ENCODE measurements around the gene ADARB2. TPM values are rescaled to one million over a fixed set of nuclear protein-coding genes. Genes with fewer than 3 reads are reported as not detected.

The ADARB2 gene
- total and polyA plus RNA-seq, 11 donors = 0.07 to 1.2 (median 0.28) TPM; not detected in 4

DNA sequence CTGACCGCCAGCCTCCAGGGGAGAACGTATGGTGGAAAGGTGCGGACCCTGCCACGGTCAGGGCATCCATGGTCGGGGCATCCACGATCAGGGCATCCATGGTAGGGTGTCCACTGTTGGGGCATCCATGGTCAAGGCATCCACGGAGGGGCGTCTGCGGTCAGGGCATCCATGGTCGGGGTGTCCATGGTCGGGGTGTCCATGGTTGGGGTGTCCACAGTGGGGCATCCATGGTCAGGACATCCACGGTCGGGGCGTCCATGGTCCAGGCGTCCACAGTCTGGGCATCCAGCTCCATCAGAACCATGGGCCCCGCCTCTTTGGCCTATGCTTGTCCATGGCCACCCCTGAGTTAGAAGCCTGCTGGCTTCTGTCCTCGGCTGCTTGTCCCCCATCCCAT lies 148.1 kb downstream of the ADARB2 start:
- ATAC-seq (no peak), DNase-seq (peak in 1 of 5 donors; percentile 14)
- TF ChIP-seq, protein P1, sequence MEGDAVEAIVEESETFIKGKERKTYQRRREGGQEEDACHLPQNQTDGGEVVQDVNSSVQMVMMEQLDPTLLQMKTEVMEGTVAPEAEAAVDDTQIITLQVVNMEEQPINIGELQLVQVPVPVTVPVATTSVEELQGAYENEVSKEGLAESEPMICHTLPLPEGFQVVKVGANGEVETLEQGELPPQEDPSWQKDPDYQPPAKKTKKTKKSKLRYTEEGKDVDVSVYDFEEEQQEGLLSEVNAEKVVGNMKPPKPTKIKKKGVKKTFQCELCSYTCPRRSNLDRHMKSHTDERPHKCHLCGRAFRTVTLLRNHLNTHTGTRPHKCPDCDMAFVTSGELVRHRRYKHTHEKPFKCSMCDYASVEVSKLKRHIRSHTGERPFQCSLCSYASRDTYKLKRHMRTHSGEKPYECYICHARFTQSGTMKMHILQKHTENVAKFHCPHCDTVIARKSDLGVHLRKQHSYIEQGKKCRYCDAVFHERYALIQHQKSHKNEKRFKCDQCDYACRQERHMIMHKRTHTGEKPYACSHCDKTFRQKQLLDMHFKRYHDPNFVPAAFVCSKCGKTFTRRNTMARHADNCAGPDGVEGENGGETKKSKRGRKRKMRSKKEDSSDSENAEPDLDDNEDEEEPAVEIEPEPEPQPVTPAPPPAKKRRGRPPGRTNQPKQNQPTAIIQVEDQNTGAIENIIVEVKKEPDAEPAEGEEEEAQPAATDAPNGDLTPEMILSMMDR (IDR thresholded peaks at IDR 0.05) = no peak
- no peak for TF ChIP-seq POLR2A (IDR thresholded peaks at IDR 0.05)
- intact Hi-C loops (cut with DNase I) = no loop called here
- H3K4me1 ChIP-seq = no peaks in the 10 kb centered on the region
- H3K4me3 ChIP-seq = no peak overlapping the region
- no peaks in the 10 kb centered on the region for H3K36me3 ChIP-seq
- peaks cover 0 to 2% (median 0%) of the 10 kb centered on the region in 9 donors for H3K27me3 ChIP-seq
- WGBS, 4 donors = 92 to 96% (median 93%) methylated on average over 14 to 17 of the region's 17 CpGs
- H3K27ac ChIP-seq = no peak overlapping the region
- peaks cover 0 to 10% (median 0%) of the 10 kb centered on the region in 12 donors for H3K9me3 ChIP-seq

DNA sequence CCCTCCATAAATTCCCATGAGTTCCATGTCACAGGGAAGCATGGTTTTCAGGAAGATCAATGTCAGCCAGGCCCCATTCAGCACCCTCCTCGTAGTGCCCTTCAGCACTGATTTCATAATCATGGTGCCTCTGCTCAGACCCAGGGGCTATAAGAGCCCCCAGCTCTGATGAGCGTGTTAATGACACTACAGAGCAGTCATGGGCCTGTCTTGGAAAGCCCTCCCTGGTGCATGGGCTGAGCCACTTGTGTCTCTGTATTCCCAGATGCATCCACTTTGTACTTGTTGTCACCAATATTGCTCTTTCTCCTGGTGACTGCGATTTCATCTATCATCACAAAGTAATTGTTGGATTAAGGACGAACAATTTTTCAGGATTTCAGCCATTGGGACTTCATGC lies 154.6 kb downstream of the ADARB2 start:
- H3K4me1 ChIP-seq = no peaks in the 10 kb centered on the region
- TF ChIP-seq, protein P1 (IDR thresholded peaks at IDR 0.05) = no peak
- TF ChIP-seq POLR2A (IDR thresholded peaks at IDR 0.05) = no peak
- H3K36me3 ChIP-seq = no peaks in the 10 kb centered on the region
- 56 to 79% (median 71%) methylated on average over 4 of the region's 4 CpGs for WGBS, 4 donors
- H3K9me3 ChIP-seq = peaks cover 0 to 7% (median 0%) of the 10 kb centered on the region in 12 donors
- no peaks in the 10 kb centered on the region for H3K27me3 ChIP-seq
- DNase-seq = peak in 1 of 5 donors; percentile 2
- H3K4me3 ChIP-seq = no peak overlapping the region
- intact Hi-C loops (cut with DNase I) = no loop called here
- H3K27ac ChIP-seq = no peak overlapping the region
- ATAC-seq = no peak

DNA sequence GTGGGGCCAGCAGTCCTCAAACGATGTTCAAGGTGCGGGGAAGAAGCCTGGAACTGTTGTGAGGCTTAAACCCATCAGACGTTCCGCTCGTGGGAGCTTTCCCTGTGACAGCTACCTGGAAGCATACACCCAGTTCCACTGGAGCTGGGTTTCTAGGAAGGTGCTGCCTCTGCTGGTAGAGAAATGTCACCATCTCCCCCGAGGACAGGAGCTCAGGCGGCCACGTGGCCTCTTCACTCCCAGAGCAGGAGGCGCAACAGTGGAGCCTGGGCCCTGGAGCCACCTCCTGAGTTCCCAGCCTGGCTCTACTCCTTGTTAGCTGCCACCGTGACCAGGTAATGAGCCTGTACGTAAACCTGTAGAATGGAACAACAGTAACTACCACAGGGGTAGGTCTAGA lies 156.1 kb downstream of the ADARB2 start:
- intact Hi-C loops (cut with DNase I) = no loop called here
- Histone ChIP-seq H3K36me3 (no peaks in the 10 kb centered on the region), H3K27me3 (no peaks in the 10 kb centered on the region), H3K4me3 (no peak overlapping the region), H3K27ac (no peak overlapping the region), H3K9me3 (peaks cover 0 to 2% (median 0%) of the 10 kb centered on the region in 12 donors), H3K4me1 (no peaks in the 10 kb centered on the region)
- TF ChIP-seq, protein P1 (IDR thresholded peaks at IDR 0.05) = no peak
- TF ChIP-seq POLR2A (IDR thresholded peaks at IDR 0.05) = no peak
- ATAC-seq = no peak
- peak in 1 of 5 donors; percentile 6 for DNase-seq
- 46 to 55% (median 49%) methylated on average over 10 to 11 of the region's 11 CpGs for WGBS, 4 donors

DNA sequence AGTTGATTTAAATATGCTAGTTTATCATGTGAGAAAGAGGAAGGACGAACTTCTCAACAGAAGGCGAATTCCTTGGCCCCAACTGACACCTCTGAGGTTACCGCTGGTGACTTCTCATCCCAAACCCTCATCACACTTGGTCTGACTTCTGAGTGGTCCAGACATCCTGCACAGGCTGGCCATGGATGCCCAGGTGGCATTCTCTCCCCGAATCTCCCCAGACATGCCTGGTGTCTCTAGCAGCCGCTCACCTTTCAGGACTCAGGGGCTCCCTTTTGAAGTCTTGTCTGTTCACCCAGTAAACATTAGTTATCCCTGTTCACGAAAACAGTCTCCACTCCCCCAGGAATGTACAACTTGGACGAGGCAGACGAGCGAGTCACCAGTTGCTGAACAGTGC lies 157.7 kb downstream of the ADARB2 start:
- Histone ChIP-seq H3K36me3 (no peaks in the 10 kb centered on the region), H3K4me3 (no peak overlapping the region), H3K4me1 (no peaks in the 10 kb centered on the region), H3K27me3 (no peaks in the 10 kb centered on the region), H3K9me3 (peaks cover 0 to 2% (median 0%) of the 10 kb centered on the region in 12 donors), H3K27ac (no peak overlapping the region)
- ATAC-seq = no peak
- intact Hi-C loops (cut with DNase I) = no loop called here
- DNase-seq = peak in 1 of 5 donors; percentile 0
- 56 to 59% (median 57%) methylated on average over 9 of the region's 9 CpGs for WGBS, 4 donors
- TF ChIP-seq POLR2A (IDR thresholded peaks at IDR 0.05) = no peak
- TF ChIP-seq, protein P1 (IDR thresholded peaks at IDR 0.05) = no peak
